GM21786 (cell line): ENCODE measurements around the gene CPTP.

ENCODE experiments used
- ATAC-seq: cut with Tn5 transposase; IDR thresholded peaks from one replicate; pipeline ENCODE4 v1.9.1; 2021; ENCODE audit not compliant: unreplicated experiment

Gene CPTP

GRCh38 chr1:1347026-1347595 lies 22.5 kb downstream of the CPTP start:
- no peak for ATAC-seq

DNA sequence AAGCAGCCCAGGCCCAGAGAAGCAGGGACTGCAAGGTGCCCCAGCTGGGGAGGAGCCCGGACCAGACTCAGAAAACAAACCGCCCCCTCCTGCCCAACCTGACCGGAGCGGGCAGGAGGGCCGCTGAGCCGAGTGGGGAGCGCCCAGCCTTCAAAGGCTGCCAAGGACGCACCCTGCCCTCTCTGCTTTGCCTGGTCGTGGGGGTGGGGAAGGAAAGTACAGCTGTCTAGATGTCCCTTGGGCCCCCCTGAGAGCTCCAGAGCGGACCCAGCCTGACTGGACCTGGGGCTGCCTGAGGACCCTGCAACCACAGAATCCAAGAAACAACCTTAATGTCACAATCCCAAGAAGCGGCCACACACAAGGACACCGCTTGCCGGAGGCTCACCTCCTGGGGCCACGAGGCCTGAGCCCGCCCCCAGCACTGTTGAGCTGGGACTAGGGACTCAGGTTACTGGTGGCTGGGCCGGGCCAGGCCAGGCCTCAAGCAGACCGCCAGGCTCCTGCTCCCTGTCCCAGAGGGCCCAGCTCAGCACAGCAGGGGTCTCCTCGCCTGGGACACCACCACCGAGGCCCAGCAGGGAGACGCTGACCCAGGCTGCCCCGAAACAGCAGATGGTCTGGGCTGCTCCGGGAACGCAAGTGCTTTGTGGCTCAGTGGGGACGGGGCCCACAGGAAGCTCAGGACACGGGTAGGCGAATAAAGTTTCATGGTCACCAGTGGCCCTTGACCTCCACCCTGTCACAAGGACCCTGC lies 23.2 kb downstream of the CPTP start:
- no peak for ATAC-seq

GRCh38 chr1:1348420-1349255 lies 24.0 kb downstream of the CPTP start:
- ATAC-seq: peak; percentile 22

DNA sequence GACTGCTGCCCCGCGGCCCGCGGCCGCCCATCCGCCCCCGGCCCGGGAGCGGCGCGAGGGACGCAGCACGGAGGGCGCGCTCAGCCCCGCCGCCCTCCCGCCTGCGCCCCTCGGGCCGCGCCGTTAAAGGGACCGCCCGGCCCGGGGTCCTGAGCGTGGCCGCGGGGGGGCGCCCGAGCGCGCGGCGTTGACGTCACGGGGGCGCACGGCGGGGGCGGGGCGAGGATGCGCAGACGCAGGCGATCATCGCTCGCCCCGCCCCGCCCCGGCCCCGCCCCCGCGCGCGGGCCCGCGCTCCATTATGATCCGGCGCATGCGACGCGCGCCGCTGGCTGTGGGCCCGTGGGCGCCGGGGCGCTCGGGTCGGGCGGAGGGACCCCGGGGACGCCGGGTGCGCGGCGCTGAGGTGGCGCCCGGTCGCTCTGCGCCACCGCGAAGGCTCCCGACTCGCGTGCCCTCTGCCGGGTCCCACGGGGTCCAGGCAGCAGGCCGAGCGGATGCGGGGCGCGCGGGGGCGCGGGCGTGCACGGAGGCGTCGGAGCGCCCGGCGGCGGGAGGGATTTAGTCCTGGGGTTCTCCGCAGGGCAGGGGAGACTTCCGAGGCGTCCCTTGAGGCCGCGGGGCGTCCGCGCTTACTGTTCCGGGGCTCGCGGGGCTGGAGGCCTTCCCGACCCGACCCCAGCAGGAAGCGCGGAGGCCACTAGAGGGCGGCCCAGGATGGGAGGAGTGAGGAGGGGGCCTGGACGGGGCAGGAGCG lies 24.8 kb downstream of the CPTP start, which contains the start of gene DVL1:
Gene DVL1 (minus strand): TSS at position 163 of the 757 bp plus-strand sequence. CDS start 353 bp downstream, outside the sequence.
- ATAC-seq: peak; percentile 38

DNA sequence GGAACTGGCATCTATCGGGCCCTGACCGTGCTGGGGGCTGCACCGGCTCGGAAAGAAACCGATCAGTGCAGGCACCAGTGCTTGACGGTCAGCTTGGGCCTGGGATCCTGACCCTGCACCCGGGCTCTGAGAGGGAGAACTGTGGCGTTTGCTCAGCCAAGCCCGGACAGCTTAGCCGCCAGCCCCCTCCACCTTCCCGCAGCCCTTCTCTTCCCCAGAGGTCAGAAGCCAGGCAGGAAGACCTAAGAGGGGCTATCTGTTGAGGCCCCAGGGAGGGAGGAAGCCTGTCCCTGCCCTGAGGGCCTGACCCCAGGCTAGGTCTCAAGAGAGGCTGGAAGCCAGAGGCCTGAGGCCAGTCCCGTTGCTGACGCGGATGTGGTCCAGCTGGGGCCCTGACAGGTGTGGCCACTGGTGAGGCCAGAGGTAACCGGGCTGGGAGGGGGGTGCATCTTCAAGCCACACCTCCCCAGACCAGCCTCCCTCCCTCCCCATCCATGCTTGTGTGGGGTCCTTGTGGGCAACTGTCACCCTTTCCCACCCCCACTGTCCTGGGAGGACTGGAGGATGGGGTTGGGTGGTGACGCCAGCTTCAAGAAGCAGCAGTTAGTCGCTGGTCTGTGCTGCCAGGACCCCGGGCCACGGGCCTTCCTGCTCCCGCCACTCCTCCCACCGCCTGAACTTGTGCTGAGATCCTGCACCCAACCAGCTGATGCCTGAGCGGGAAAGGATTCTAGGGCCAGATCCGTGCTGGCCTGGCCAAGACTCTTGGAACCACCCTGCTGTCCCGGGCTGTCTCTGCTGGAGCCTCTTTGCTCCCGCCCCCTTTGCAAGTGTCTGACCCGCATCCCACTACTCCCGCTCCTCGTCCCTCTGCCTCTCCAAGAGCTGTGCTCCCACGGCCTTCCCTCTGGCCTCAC lies 27.2 kb downstream of the CPTP start:
- no peak for ATAC-seq

DNA sequence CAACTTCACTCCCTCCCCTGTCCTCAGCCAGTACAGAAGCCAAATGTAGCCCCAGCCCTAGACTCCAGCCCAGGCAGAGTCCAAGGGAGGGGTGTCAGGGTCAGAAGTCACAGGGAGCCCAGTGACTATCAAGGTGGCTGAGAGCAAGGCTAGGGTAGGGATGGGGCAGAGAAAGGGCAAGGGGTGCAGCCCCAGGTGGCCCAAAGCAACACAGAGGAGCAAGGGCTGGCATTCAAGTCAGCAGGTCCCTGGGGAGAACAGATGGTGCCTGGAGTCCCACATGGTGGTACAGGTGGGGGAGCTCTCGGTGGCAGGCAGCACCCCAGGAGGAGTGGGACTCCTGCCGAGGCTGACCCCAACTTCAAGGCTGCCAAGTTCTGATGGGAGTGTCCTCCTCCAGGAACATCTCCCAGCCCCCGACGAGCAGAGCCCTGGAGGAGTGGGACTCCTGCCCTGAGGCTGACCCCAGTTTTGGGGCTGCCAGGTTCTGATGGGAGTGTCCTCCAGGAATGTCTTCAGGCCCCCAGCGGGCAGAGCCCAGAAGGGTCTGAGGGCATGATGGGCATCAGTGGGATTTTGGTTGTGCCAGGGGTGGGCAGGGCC lies 28.3 kb downstream of the CPTP start:
- no peak for ATAC-seq

DNA sequence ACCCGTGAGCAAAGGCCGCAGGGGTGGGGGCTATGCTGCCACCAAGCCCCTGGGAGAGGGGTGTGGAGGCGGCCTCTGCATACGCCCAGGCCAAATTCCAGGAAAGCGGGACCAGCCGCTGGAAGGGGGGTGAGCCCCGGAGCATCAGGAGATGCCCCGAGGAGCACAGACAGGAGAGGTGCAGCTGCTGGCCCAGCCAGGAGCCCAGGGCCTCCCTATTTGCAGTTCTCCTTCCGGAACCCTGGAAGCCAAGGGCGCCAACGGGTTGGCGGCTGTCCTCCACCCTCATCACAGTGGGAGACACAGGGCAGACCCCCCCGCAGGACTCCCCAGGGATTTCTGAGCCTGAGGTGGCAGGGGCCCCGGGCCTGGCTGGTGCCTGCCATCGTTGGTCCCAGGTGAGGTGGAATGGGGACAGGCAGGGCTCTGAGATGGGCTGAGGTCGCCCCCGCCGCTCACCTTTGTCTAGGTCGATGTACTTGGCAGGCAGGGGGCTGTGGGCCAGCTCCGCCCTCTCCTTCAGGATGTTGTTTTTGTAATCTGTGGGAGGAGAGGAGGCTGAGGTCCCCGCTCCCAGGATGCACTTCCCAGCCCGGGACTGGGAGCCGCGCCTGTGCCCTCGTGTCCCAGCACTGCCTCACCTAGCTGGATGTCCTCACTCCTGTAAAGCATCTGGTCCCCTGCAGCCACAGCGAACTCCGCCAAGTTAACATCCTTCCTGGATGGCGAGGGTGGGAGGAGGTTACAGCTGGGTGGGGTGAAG lies 29.0 kb downstream of the CPTP start:
- no peak for ATAC-seq

DNA sequence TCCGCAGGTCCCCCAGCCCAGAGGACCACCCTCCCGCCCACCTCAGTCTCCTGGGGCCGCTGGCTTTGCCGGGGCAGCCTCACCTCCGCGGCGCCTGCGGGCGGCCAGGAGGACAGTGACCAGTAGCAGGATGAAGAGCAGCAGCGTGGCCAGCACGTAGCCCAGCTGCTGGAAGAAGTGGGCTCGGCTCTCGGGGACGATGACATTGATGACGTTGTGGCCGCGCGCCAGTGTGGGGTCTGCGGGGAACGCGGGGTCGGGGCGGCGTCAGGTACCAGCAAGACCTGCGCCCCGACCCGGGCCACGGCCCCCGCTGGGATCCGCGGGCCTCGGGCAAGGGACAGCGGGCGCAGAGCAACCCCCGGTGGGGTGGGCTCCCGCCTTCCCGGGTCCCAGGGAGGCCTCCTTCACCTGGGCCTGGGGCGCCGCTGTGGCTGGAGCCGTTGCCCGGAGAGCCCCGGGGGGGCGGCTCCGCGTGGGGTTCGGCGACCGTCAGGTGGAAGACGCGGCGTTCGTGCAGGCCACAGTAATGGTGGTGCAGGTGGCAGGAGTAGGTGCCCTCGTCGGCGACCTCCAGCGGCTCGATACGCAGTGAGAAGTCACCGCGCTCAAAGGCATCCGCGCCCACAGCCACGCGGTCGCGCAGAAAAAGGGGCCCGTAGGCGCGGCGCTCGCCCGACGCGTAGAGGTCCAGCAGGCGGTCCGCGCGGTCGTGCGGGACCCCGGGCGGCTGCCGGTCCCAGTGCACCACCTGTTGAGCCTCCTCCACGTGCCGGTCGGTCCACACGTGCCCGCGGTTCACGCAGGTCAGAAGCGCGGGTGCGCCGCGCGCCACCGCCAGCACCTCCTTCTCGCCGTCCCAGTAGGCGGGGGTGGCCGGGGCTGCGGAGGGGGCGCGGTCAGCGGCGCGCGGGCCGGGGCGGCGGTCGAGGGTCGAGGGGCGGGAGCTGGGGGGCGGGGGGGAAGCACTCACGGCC lies 30.0 kb downstream of the CPTP start:
- ATAC-seq: no peak

GRCh38 chr1:1355416-1355815 lies 30.8 kb downstream of the CPTP start:
- no peak for ATAC-seq

DNA sequence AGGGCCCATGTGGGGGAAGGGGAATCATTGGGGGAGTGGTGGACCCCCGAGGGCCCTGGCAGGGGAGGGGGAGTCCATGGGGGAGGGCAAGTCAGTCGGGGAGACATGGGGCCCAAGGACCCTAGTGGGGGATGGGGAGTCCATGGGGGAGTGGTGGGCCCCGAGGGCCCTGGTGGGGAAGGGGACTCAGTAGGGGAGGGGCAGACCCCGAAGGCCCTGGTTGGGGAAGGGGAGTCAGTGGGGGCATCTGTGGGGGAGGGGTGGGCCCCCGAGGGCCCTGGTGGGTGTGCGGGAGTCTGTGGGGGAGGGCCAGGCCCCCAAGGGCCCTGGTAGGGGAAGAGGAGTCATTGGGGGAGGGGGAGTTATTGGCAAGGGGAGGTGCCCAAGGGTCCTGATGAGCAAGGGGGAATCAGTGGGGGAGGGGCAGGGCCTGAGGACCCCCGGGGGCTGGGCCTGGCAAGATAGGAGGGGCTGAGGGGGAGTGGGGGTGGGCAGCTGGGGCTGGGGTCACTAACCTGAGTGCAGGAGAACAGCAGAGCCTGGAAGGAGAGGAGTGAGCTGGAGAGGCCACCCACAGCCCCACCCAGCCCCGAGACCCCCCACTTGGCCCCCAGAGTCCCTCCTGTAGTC lies 31.7 kb downstream of the CPTP start:
- no peak for ATAC-seq

DNA sequence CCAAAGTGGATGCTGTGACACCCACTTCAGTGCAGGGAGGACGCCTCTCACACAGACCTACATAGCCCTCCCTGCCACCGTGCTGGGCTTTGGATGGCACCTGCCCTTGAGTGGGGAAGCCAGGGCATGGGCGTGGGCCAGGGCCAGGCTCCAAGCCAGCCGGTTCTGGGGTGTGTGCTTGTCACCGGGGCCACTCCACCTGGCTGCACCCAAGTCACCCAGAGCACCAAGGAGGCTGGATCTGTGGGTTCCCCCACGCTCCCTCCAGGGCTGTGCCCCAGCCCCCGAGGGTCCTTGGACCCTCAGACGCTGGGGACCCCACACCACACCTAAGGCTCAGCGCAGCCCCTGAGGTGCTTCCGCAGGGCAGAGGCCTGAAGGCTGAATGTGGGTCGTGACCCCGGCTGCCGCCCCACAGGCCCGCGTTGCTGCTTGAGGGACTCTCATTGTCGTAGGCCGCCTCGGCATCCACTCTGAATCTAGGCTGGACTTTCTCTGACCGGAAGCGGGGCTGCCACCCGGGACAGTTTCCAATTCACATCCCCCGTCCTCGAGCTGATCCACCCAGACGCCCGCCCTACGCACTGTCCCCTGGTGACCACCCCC lies 32.3 kb downstream of the CPTP start:
- ATAC-seq: no peak

DNA sequence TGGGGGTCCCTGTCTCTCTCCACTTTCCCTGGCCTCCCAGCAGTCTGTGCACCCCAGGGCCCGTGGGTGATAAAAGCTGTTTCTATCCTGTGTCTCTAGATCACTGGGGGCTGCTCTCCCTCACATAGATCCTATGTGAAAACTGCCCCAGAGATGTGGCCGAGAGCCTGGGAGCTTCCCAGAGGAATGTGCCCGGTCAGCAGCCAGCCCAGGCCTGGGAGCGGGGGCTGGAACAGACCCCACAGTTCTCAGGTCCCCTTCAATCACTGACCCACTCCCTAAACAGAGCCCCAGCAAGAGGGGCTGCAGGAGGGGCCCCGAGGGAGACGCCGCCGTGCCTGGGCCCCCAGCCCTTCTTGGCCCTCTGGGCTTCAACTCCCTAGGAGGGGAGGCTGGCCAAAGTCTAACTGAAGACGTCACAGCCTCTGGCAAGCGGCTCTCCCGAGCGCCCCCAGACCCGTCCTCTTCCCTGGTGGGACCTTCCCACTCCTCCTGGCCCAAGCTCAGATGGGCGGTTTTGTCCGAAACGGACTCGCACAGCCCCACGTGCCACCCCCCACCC lies 33.4 kb downstream of the CPTP start:
- no peak for ATAC-seq

DNA sequence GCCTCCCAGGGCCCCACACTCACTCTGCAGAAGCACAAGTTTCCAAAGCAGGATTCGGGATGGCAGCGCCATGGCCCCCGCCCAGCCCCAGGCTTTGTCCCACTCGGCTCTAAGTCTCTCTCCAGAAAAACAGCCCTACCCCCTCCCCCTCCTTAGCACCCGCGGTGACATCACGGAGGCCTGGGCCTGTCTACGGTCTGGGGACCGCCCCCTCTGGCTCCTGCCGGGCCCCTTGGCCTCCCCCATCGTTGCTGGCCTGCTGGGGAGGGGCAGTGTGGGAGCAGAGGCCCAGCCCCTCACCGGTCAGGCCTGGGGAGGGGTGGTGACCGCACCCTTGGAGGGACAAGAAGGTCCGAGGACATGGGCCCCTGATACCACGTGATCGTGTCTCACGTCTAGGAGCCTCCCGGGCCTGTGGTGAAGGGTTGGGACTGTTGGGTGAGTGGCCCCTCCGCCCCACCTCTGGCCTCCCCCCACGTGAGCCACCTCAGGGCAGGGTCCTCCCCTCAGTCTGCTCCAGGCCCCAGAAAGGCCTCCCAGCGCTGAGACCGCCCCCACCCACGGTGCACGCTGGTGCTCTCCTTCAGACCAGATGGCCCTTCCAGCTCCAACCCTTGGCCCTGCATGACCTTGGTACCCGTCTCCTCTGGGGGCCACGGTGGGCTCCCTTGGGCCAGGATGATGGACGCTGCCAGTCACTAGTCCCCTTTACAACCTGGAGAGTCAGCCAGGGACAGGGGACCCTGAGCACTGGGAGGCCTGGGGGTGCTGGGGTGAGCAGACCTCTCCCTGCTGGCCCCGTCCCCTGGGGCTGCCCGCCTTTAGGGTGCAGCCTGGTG lies 34.0 kb downstream of the CPTP start, which contains the start of gene MXRA8:
Gene MXRA8 (minus strand): TSS at position 123 of the 839 bp plus-strand sequence. CDS start 51 bp downstream, at position 72.
- no peak for ATAC-seq

- no peak for ATAC-seq
Measured at GRCh38 chr1:1359308-1359663, 34.7 kb downstream of the CPTP start.

- no peak for ATAC-seq
Measured at GRCh38 chr1:1359664-1360468, 35.3 kb downstream of the CPTP start.
